Adrenal gland (tissue), 12 donors: ENCODE measurements around the gene PTS. TPM values are rescaled to one million over a fixed set of nuclear protein-coding genes. Genes with fewer than 3 reads are reported as not detected.

ENCODE experiments used
- DNase-seq, 7 donors: peaks; one replicate each; pipeline ENCODE4 v3.0.0-alpha.2; 2019 to 2020
- H3K27ac ChIP-seq, 5 donors: fragments of 200-600 bp; sonication (generic) in 4 of 5; 1 replicate in 3 of 5; 2 replicates in 2 of 5; pipeline versions ENCODE4 v1.5.1 to v1.8.0; 2016 to 2020; ENCODE audit warnings: mild to moderate bottlenecking in 1 of 5
- H3K27me3 ChIP-seq: fragments of 200-600 bp; 2 replicates; pipeline ENCODE4 v1.8.0; 2021
- H3K36me3 ChIP-seq, 2 donors: fragments of 200-600 bp; replicated peaks in 1 of 2; 1 replicate in 1 of 2; 2 replicates in 1 of 2; pipeline versions ENCODE4 v1.5.1 to v1.8.0; 2018 to 2022
- H3K4me1 ChIP-seq, 2 donors: fragments of 200-600 bp; replicated peaks in 1 of 2; 1 replicate in 1 of 2; 2 replicates in 1 of 2; pipeline versions ENCODE4 v1.5.1 to v1.8.0; 2018 to 2021
- H3K4me3 ChIP-seq, 4 donors: fragments of 200-600 bp; sonication (generic) in 3 of 4; one replicate each; pipeline ENCODE4 v1.5.1; 2016 to 2018
- H3K9me3 ChIP-seq, 3 donors: fragments of 200-600 bp; sonication (generic) in 1 of 3; replicated peaks in 1 of 3; 1 replicate in 2 of 3; 2 replicates in 1 of 3; pipeline versions ENCODE4 v1.5.1 to v1.8.0; 2016 to 2021
- CTCF ChIP-seq, 6 experiments: fragments of 450-650 bp in 4 of 6; fragments of 200-600 bp in 2 of 6; sonication (generic) in 1 of 6; IDR thresholded peaks; 1 replicate in 5 of 6; 2 replicates in 1 of 6; pipeline versions ENCODE4 v1.5.1 to v1.8.0; 2016 to 2021; ENCODE audit warnings: antibody characterized with exemption in 6 of 6, mild to moderate bottlenecking in 2 of 6, moderate library complexity in 1 of 6
- POLR2A ChIP-seq, 2 donors: fragments of 450-650 bp; IDR thresholded peaks; one replicate each; pipeline ENCODE4 v1.6.1; 2017; ENCODE audit warnings: antibody characterized with exemption in 2 of 2, mild to moderate bottlenecking in 2 of 2, moderate library complexity in 1 of 2
- WGBS, 4 donors: extraction: QIAGEN DNeasy Blood & Tissue Kit in 2 of 4; methylation state at CpG; one replicate each; pipeline versions ENCODE4 v1.1.5 to v1.1.7; 2013 to 2017; 5-methylcytosine and 5-hydroxymethylcytosine counted together
- intact Hi-C, 2 donors: fragments of 100-400 bp; cut with DNase I; formaldehyde crosslinking; loops; one replicate each; pipeline versions ENCODE4 v1.14.1 to v1.15.0; 2022 to 2023
- polyA plus RNA-seq, 3 donors: library from polyadenylated mRNA; stranded (reverse); fragments of 200-250 nt in 2 of 3; fragments of 350-450 nt in 1 of 3; fragmentation: Illumina TruSeq in 1 of 3; extraction: RNeasy Lipid Tissue Mini Kit (QIAGEN cat#74804) in 1 of 3; gene quantifications; one replicate each; pipeline ENCODE4 v1.2.3, GENCODE V29; 2013 to 2014
- total RNA-seq, 9 donors: library from RNA; depleted of rRNA in 4 of 9; stranded (reverse); fragments of >200 nt in 4 of 9; fragments of 120-200 nt in 1 of 9; fragmentation: NEBNext Ultra II Directional in 1 of 9; extraction: Animal tissue kit (Norgen Biotek cat#: 25700) in 1 of 9; gene quantifications; one replicate each; pipeline versions ENCODE4 v1.1.0 to v1.2.4, GENCODE V29; 2013 to 2023
- donor health status: healthy with polysubstance abuse.
- donor health status: Bipolar disorder and iron deficiency.
- donor health status: DM: yes; HTN: yes; CAD: no.
- donor health status: DM: no; HTN: no; CAD: no.
- donor health status: DM: no; HTN: no; CAD: no.
- donor health status: DM: yes; HTN: yes; CAD: no.

The PTS gene
- total and polyA plus RNA-seq, 12 donors, result 47.2 to 390 (median 79.1) TPM

DNA sequence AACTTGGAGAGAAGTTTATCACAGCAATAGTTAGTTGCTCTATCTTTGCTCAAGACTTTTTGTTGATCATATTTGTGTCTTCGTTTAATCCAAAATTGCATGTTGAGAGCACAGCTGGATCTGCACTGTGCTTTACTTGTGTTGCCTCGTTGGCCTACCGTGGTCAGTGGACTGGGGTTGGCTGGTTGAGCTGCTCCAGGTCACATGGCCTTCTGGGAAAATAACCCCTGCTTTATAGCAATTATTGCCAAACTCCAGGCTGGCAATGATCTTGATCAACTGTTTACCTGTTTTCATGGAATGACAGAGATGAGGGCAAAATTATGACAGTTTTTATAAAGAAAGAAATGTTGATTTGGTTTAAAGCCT, 40.2 kb downstream of the PTS start:
- Histone ChIP-seq H3K27ac (peak overlapping the region in 2 of 5 donors; percentile 1 to 19), H3K27me3 (no peaks in the 10 kb centered on the region), H3K4me3 (no peak overlapping the region), H3K4me1 (peaks cover 0 to 8% of the 10 kb centered on the region in 2 donors), H3K36me3 (no peaks in the 10 kb centered on the region), H3K9me3 (no peaks in the 10 kb centered on the region)
- TF ChIP-seq CTCF (IDR thresholded peaks at IDR 0.05) (no peak), POLR2A (IDR thresholded peaks at IDR 0.05) (no peak)
- no peak for DNase-seq
- intact Hi-C loops, result no loop called here
- WGBS, 4 donors, result 70 to 87% (median 85%) methylated on average over 3 of the region's 3 CpGs

- TF ChIP-seq POLR2A (IDR thresholded peaks at IDR 0.05) (no peak), CTCF (IDR thresholded peaks at IDR 0.05) (no peak)
- intact Hi-C loops, result no loop called here
- Histone ChIP-seq H3K9me3 (no peaks in the 10 kb centered on the region), H3K27ac (peak overlapping the region in 1 of 5 donors; percentile 20), H3K36me3 (no peaks in the 10 kb centered on the region), H3K27me3 (no peaks in the 10 kb centered on the region), H3K4me1 (peaks cover 0 to 8% of the 10 kb centered on the region in 2 donors), H3K4me3 (no peak overlapping the region)
- DNase-seq, result peak in 1 of 7 donors; percentile 25
- WGBS, 4 donors, result 28 to 41% (median 35%) methylated on average over 5 of the region's 5 CpGs
Measured at GRCh38 chr11:112267188-112267591, 41.0 kb downstream of the PTS start.

DNA sequence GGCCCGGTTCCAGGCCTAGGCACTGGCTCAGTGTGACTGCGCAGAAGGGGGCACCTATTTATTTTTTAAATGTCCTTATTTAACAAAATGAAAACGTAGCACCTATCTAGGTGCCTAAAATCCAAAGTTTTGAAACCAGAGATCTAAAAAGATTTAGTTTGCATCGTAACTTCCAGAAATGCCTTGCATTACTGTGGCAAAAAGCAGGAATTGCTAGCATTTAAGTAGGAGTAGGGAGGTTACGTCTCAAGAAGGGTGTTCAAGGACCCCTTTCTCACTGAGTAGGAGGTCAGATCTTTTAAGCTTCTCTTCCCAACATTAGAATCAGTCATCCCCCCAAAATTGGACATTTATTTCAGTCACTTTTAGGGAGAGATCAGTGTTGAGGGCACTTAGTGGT, 42.2 kb downstream of the PTS start:
- Histone ChIP-seq H3K36me3 (no peaks in the 10 kb centered on the region), H3K27me3 (no peaks in the 10 kb centered on the region), H3K4me3 (no peak overlapping the region), H3K9me3 (no peaks in the 10 kb centered on the region), H3K4me1 (peaks cover 0 to 8% of the 10 kb centered on the region in 2 donors), H3K27ac (no peak overlapping the region)
- intact Hi-C loops, result no loop called here
- 80 to 92% (median 90%) methylated on average over 5 of the region's 5 CpGs for WGBS, 4 donors
- no peak for DNase-seq
- TF ChIP-seq POLR2A (IDR thresholded peaks at IDR 0.05), result no peak
- no peak for TF ChIP-seq CTCF (IDR thresholded peaks at IDR 0.05)

DNA sequence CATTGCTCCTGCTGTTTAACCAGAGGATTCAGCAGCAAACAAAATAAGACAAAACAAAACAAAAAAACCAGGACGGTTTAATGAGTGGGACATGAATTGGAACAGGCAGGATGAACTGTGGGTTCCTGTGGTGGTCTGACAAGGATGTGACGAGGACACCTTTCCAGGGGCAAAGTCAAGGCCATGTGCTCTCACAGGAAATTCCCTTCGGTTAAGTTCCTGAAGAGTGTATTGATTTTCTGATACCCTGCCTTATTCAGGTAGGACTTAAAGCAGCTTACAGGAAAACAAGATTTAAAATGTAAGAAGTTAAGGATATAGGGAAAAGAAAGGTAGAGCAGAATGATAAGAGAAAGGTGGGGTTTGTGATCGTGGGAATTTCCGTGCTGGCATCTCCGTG, 42.9 kb downstream of the PTS start:
- Histone ChIP-seq H3K4me1 (peaks cover 0 to 8% of the 10 kb centered on the region in 2 donors), H3K36me3 (no peaks in the 10 kb centered on the region), H3K9me3 (no peaks in the 10 kb centered on the region), H3K27me3 (no peaks in the 10 kb centered on the region), H3K27ac (no peak overlapping the region), H3K4me3 (no peak overlapping the region)
- TF ChIP-seq POLR2A (IDR thresholded peaks at IDR 0.05), result no peak
- no peak for DNase-seq
- intact Hi-C loops, result no loop called here
- 74 to 88% (median 82%) methylated on average over 6 of the region's 6 CpGs for WGBS, 4 donors

- Histone ChIP-seq H3K4me1 (peaks cover 0 to 8% of the 10 kb centered on the region in 2 donors), H3K36me3 (no peaks in the 10 kb centered on the region), H3K27ac (no peak overlapping the region), H3K4me3 (no peak overlapping the region), H3K9me3 (no peaks in the 10 kb centered on the region), H3K27me3 (no peaks in the 10 kb centered on the region)
- WGBS, 4 donors, result 71 to 76% (median 75%) methylated on average over 12 of the region's 12 CpGs
- TF ChIP-seq POLR2A (IDR thresholded peaks at IDR 0.05) (no peak), CTCF (IDR thresholded peaks at IDR 0.05) (no peak)
- intact Hi-C loops, result no loop called here
- no peak for DNase-seq
Measured at GRCh38 chr11:112270551-112271180, 44.4 kb downstream of the PTS start.
